DOHH2 (cell line): ENCODE results near the gene MEDAG.

Experiments used
- H3F3A ChIP-seq: fragments of 200-600 bp; sonication (generic), shearing (Covaris generic); 2 replicates; pipeline ENCODE4 v1.6.0; 2016; ENCODE audit warnings: antibody characterized with exemption, mild to moderate bottlenecking; ENCODE audit not compliant: control insufficient read depth, insufficient read depth
- H3K27ac ChIP-seq: fragments of 200-600 bp; sonication (generic); 2 replicates; pipeline ENCODE4 v1.5.1; 2014; ENCODE audit warnings: low read depth, mild to moderate bottlenecking, low read length, moderate library complexity
- H3K27me3 ChIP-seq: fragments of 200-600 bp; sonication (generic); 2 replicates; pipeline ENCODE4 v1.6.1; 2014; ENCODE audit warnings: mild to moderate bottlenecking, low read length, mixed read lengths; ENCODE audit not compliant: control insufficient read depth
- H3K36me3 ChIP-seq: fragments of 200-600 bp; sonication (generic); 2 replicates; pipeline ENCODE4 v1.6.1; 2014; ENCODE audit warnings: mild to moderate bottlenecking, low read length, moderate library complexity, mixed read lengths; ENCODE audit not compliant: control insufficient read depth
- H3K4me1 ChIP-seq: fragments of 200-600 bp; sonication (generic); 2 replicates; pipeline ENCODE4 v1.6.1; 2014; ENCODE audit warnings: mild to moderate bottlenecking, low read length, mixed read lengths; ENCODE audit not compliant: control insufficient read depth
- H3K4me2 ChIP-seq: fragments of 200-600 bp; sonication (generic); 2 replicates; pipeline ENCODE4 v1.6.0; 2014; ENCODE audit warnings: mild to moderate bottlenecking, low read length, moderate library complexity
- H3K4me3 ChIP-seq: fragments of 200-600 bp; sonication (generic); 2 replicates; pipeline ENCODE4 v1.5.1; 2014; ENCODE audit warnings: mild to moderate bottlenecking, low read length, mixed read lengths
- H3K79me2 ChIP-seq: fragments of 200-600 bp; sonication (generic); 2 replicates; pipeline ENCODE4 v1.6.1; 2014; ENCODE audit warnings: mild to moderate bottlenecking, low read length, mixed read lengths; ENCODE audit not compliant: control insufficient read depth
- H3K9me2 ChIP-seq: fragments of 200-600 bp; sonication (generic); replicated peaks from 2 replicates; pipeline ENCODE4 v1.6.1; 2014; ENCODE audit warnings: mild to moderate bottlenecking, low read length, mixed read lengths; ENCODE audit not compliant: control insufficient read depth
- H3K9me3 ChIP-seq: fragments of 200-600 bp; sonication (generic); 2 replicates; pipeline ENCODE4 v1.6.1; 2014; ENCODE audit warnings: antibody characterized with exemption, low read length, mixed read lengths; ENCODE audit not compliant: control insufficient read depth, insufficient read depth
- H4K20me1 ChIP-seq: fragments of 200-600 bp; sonication (generic); 2 replicates; pipeline ENCODE4 v1.6.0; 2014; ENCODE audit warnings: low read depth, mild to moderate bottlenecking, antibody characterized with exemption, low read length, moderate library complexity; ENCODE audit not compliant: control insufficient read depth, insufficient read depth
- EZH2phosphoT487 ChIP-seq: fragments of 200-600 bp; sonication (generic); IDR thresholded peaks from 2 replicates; pipeline ENCODE4 v1.6.1; 2017; ENCODE audit warnings: borderline replicate concordance, mild to moderate bottlenecking, antibody characterized with exemption, low read length, moderate library complexity, mixed read lengths
- TF ChIP-seq, protein P1 (sequence below): fragments of 200-600 bp; sonication (generic); IDR thresholded peaks from one replicate; pipeline ENCODE4 v1.5.1; 2014; ENCODE audit warnings: antibody characterized with exemption, mild to moderate bottlenecking, low read depth, low read length; ENCODE audit not compliant: poor library complexity, severe bottlenecking

MEDAG gene

DNA sequence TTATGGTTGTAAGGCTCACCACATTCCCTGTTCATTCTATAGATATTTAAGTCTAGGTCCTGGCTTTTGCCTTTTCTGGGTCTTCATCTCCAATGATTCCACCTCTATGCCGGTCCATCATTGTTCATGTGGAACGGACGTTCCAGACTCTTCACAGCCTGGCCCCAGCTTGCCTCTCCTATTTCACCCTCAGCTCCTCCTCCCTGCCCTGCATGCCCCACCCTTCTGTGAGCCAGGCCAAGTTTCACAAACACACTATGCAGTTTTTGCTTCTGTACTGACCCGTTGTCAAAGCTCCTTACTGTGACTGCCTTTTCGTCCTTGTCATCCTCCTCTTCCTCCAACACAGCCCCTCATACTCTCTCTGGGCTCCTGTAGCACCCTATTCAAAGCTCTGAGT, 57.7 kb downstream of the MEDAG start:
- Histone ChIP-seq H3K4me3 (no peak overlapping the region), H3K27ac (no peak overlapping the region), H3K36me3 (no peaks in the 10 kb centered on the region), H3K79me2 (no peaks in the 10 kb centered on the region), H3K4me2 (no peak overlapping the region), H3K9me2 (no peaks in the 10 kb centered on the region), H3K9me3 (peaks cover 2% of the 10 kb centered on the region; the same call in 1 of the 2 replicates), H3K27me3 (peaks cover 6% of the 10 kb centered on the region), H3K4me1 (no peaks in the 10 kb centered on the region), H3F3A (no peaks in the 10 kb centered on the region), H4K20me1 (no peaks in the 10 kb centered on the region)
- TF ChIP-seq, protein P1, sequence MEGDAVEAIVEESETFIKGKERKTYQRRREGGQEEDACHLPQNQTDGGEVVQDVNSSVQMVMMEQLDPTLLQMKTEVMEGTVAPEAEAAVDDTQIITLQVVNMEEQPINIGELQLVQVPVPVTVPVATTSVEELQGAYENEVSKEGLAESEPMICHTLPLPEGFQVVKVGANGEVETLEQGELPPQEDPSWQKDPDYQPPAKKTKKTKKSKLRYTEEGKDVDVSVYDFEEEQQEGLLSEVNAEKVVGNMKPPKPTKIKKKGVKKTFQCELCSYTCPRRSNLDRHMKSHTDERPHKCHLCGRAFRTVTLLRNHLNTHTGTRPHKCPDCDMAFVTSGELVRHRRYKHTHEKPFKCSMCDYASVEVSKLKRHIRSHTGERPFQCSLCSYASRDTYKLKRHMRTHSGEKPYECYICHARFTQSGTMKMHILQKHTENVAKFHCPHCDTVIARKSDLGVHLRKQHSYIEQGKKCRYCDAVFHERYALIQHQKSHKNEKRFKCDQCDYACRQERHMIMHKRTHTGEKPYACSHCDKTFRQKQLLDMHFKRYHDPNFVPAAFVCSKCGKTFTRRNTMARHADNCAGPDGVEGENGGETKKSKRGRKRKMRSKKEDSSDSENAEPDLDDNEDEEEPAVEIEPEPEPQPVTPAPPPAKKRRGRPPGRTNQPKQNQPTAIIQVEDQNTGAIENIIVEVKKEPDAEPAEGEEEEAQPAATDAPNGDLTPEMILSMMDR, result no peak
- TF ChIP-seq EZH2phosphoT487, result no peak

DNA sequence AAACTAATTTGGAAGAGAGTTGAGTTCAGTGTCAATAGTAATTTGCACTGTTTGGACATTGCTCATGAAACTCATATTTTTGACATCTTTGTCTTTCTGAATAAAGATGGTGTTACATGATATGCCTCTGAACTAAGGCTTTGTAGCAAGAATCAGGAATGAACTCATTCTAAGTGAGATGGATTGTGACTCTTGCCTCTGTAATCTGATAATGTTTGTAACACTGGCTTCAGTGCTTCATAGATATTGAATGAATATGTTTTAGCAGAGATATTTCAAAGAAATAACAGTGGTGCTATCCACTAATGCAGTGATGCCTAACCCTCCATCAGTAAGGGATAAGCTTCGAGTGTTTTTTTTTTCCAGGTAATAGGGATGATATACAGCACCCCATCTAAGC, 59.3 kb downstream of the MEDAG start:
- Histone ChIP-seq H3K9me3 (no peaks in the 10 kb centered on the region), H3K27me3 (peaks cover 13% of the 10 kb centered on the region; the same call in 1 of the 2 replicates), H3K27ac (no peak overlapping the region), H3F3A (no peaks in the 10 kb centered on the region), H3K4me3 (no peak overlapping the region), H3K9me2 (no peaks in the 10 kb centered on the region), H3K4me1 (no peaks in the 10 kb centered on the region), H4K20me1 (no peaks in the 10 kb centered on the region), H3K79me2 (no peaks in the 10 kb centered on the region), H3K4me2 (no peak overlapping the region), H3K36me3 (no peaks in the 10 kb centered on the region)
- no peak for TF ChIP-seq EZH2phosphoT487
- TF ChIP-seq, protein P1, result no peak

DNA sequence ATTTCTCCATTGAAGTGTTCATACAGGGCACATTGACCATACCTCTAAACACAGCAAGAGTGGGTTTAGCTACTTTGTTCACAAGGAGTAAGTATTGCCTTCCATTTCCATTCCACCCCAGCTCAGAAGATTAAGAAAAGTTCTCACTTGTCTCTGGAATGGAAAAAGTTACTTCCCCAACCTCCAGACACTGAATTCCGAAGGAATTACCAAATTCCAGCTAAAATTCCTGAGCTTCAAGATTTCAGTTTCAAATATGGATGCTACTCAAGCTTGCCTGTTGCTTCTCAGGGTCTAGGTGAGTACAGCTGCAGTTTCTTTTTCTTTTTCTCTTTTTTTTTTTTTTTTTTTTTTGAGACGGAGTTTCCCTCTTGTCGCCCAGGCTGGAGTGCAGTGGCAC, 60.0 kb downstream of the MEDAG start:
- no peak for TF ChIP-seq EZH2phosphoT487
- TF ChIP-seq, protein P1, result no peak
- no peaks in the 10 kb centered on the region for H3F3A ChIP-seq
- H3K4me1 ChIP-seq, result no peaks in the 10 kb centered on the region
- H3K4me3 ChIP-seq, result no peak overlapping the region
- H3K9me3 ChIP-seq, result no peaks in the 10 kb centered on the region
- no peaks in the 10 kb centered on the region for H4K20me1 ChIP-seq
- no peaks in the 10 kb centered on the region for H3K9me2 ChIP-seq
- H3K27me3 ChIP-seq, result peaks cover 13% of the 10 kb centered on the region; the same call in 1 of the 2 replicates
- H3K27ac ChIP-seq, result no peak overlapping the region
- H3K4me2 ChIP-seq, result no peak overlapping the region
- no peaks in the 10 kb centered on the region for H3K36me3 ChIP-seq
- H3K79me2 ChIP-seq, result no peaks in the 10 kb centered on the region

DNA sequence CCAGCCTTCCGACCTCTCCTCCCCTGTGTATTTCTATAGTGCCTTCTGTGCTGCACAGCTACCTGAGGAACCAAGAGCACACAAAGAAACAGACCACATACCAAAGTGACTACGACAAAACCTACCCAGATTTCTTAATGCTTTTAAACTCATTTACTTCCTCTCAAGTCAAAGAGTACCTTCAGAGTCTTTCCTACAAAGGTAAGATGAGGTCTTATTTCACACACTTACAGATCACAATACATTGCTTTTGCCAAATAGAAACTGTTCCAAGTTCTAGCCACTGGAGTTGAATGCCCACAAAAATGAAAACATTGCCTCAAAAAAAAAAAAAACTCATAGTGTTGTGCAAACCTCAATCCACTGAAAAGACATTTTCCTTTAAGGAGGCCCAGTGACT, 62.8 kb downstream of the MEDAG start:
- no peaks in the 10 kb centered on the region for H3K4me1 ChIP-seq
- H3K27ac ChIP-seq, result no peak overlapping the region
- no peak overlapping the region for H3K4me2 ChIP-seq
- H4K20me1 ChIP-seq, result no peaks in the 10 kb centered on the region
- no peaks in the 10 kb centered on the region for H3K9me3 ChIP-seq
- no peaks in the 10 kb centered on the region for H3K36me3 ChIP-seq
- H3K9me2 ChIP-seq, result no peaks in the 10 kb centered on the region
- H3K4me3 ChIP-seq, result no peak overlapping the region
- TF ChIP-seq, protein P1, result no peak
- TF ChIP-seq EZH2phosphoT487, result no peak
- peaks cover 23% of the 10 kb centered on the region for H3K27me3 ChIP-seq
- H3K79me2 ChIP-seq, result no peaks in the 10 kb centered on the region
- no peaks in the 10 kb centered on the region for H3F3A ChIP-seq
